ENCODE data around the gene GRAMD1A. TPM values are rescaled to one million over a fixed set of nuclear protein-coding genes. Genes with fewer than 3 reads are reported as not detected.

The GRAMD1A gene
- total and polyA plus RNA-seq, 11 donors = 21.8 to 64.5 (median 31.3) TPM

DNA sequence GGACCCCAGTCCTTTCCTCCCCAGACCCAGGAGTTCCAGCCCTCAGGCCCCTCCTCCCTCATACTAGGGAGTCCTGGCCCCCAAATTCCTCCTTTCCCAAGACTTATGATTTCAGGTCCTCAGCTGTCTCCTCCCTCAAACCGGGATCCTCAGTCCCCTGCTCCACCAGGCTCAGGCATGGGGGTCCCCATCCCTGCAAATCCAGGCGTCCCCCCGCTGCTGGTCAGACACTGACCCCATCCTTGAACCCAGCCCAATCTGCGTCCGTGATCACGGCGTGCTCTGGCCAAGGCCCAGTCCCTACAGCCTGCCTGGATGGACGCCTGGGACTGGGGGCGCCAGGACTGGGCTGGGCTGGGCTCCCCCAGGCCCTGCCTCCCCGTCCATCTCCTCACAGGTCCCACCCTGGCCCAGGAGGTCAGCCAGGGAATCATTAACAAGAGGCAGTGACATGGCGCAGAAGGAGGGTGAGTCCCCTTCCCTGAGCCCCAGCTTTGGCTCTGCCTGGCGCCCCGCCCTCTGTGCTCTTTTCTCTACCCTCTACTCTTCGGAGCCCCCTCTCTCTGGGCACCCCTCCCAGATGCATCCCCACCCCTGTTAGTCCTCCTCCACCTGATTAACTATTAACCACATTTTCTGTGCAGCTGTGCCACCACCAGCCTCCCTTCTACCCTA is 42.1 kb downstream of the GRAMD1A start:
- DNase-seq (no peak), ATAC-seq (no peak)
- TF ChIP-seq, protein P1, sequence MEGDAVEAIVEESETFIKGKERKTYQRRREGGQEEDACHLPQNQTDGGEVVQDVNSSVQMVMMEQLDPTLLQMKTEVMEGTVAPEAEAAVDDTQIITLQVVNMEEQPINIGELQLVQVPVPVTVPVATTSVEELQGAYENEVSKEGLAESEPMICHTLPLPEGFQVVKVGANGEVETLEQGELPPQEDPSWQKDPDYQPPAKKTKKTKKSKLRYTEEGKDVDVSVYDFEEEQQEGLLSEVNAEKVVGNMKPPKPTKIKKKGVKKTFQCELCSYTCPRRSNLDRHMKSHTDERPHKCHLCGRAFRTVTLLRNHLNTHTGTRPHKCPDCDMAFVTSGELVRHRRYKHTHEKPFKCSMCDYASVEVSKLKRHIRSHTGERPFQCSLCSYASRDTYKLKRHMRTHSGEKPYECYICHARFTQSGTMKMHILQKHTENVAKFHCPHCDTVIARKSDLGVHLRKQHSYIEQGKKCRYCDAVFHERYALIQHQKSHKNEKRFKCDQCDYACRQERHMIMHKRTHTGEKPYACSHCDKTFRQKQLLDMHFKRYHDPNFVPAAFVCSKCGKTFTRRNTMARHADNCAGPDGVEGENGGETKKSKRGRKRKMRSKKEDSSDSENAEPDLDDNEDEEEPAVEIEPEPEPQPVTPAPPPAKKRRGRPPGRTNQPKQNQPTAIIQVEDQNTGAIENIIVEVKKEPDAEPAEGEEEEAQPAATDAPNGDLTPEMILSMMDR (IDR thresholded peaks at IDR 0.05) = no peak
- no peak for TF ChIP-seq POLR2A (IDR thresholded peaks at IDR 0.05)
- Histone ChIP-seq H3K27me3 (no peaks in the 10 kb centered on the region), H3K36me3 (no peaks in the 10 kb centered on the region), H3K27ac (peak overlapping the region in 7 of 12 donors; percentile 71 to 92 (median 84)), H3K4me1 (peaks cover 0 to 57% (median 43%) of the 10 kb centered on the region in 12 donors), H3K4me3 (no peak overlapping the region), H3K9me3 (no peaks in the 10 kb centered on the region)
- WGBS, 4 donors = 77 to 84% (median 78%) methylated on average over 14 of the region's 14 CpGs
- intact Hi-C loops (cut with DNase I) = loop anchor here in 2 of 10 donors (10.0 kb wide), 2 partner anchors 93 to 223 kb away; partner anchors contain the start of genes FXYD1 (in 1 of the 2), LGI4 (in 1 of the 2) and USF2 (in 1 of the 2)

DNA sequence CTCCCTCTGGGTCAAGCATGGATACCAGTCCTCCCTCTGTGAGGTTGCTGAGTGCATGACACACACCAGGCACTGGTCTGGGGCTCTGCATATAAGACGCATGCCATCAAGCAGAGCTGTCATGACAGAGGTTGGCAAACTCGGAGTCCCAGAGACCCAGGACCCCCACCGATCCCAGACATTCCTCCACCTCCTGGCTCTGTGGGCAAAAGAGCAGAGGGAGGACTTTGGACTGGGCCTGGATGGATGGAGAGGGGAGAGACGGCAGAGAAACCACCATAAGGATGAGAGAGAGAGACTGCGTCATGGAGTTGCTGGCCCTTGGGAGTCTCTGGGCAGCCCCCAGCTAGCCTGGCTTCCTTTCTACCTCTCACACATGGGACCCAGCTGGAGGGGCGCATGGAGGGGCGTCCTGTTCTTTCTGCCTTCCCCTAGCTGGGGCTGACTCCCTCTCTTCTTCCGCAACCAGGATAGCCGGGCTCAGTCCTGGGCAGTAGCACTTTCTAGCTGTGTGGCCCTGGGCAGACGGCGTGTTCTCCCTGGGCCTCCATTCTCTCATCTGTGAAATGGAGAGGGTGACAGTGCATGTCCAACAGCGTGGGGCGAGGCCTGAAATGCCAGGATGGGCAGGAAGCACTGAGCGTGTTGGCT is 43.0 kb downstream of the GRAMD1A start:
- no peaks in the 10 kb centered on the region for H3K9me3 ChIP-seq
- WGBS, 4 donors = 81 to 89% (median 84%) methylated on average over 12 to 14 of the region's 14 CpGs
- DNase-seq (peak in 1 of 5 donors; percentile 18), ATAC-seq (no peak)
- no peak overlapping the region for H3K27ac ChIP-seq
- H3K27me3 ChIP-seq = no peaks in the 10 kb centered on the region
- H3K4me1 ChIP-seq = peaks cover 0 to 49% (median 34%) of the 10 kb centered on the region in 12 donors
- H3K4me3 ChIP-seq = no peak overlapping the region
- intact Hi-C loops (cut with DNase I) = loop anchor here in 2 of 10 donors (10.0 kb wide), 2 partner anchors 92 to 222 kb away; partner anchors contain the start of genes FXYD1 (in 1 of the 2), LGI4 (in 1 of the 2) and USF2 (in 1 of the 2)
- TF ChIP-seq, protein P1 (IDR thresholded peaks at IDR 0.05) = no peak
- no peak for TF ChIP-seq POLR2A (IDR thresholded peaks at IDR 0.05)
- H3K36me3 ChIP-seq = no peaks in the 10 kb centered on the region

DNA sequence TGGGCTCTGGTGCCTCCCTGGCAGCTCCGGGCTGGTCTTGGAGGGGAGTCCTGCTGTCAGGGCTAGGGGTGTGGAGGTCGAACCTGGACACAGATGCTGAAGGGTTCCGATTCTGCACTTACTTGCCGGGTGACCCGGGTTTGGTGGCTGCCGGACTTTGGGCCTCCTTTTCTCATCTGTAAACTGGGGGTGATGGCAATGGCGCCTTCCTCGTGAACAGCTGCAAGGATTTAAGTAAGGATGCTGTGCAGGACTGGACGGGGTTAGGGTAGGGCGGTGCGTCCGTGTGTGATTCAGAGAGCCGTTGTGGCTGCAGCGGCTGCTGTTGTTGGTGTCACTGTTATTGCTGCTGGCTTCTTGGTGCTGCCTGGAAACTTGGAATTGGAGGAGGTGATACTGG is 43.8 kb downstream of the GRAMD1A start:
- WGBS, 4 donors = 80 to 86% (median 84%) methylated on average over 14 of the region's 14 CpGs
- H3K27ac ChIP-seq = no peak overlapping the region
- no peak overlapping the region for H3K4me3 ChIP-seq
- peaks cover 0 to 44% (median 30%) of the 10 kb centered on the region in 12 donors for H3K4me1 ChIP-seq
- TF ChIP-seq, protein P1 (IDR thresholded peaks at IDR 0.05) = no peak
- TF ChIP-seq POLR2A (IDR thresholded peaks at IDR 0.05) = no peak
- no peaks in the 10 kb centered on the region for H3K36me3 ChIP-seq
- peak in 1 of 5 donors; percentile 12 for DNase-seq
- H3K9me3 ChIP-seq = no peaks in the 10 kb centered on the region
- intact Hi-C loops (cut with DNase I) = loop anchor here in 5 of 10 donors (2.0 to 10.0 kb wide), 3 partner anchors 47 to 221 kb away; partner anchors contain the start of genes FXYD1 (in 1 of the 5), LGI4 (in 1 of the 5) and USF2 (in 1 of the 5)
- ATAC-seq = no peak
- no peaks in the 10 kb centered on the region for H3K27me3 ChIP-seq
